Common myeloid progenitor, CD34-positive (primary cell): ENCODE results near the gene C10orf71.

ENCODE experiments used
- CTCF ChIA-PET: fragments of 350-600 bp; sonication (Branson Sonifier 250); formaldehyde crosslinking; loops from one replicate; lab custom pipeline; 2021; ENCODE audit warnings: antibody characterized with exemption; lab: Charles Lee
- POLR2A ChIA-PET: fragments of 350-600 bp; sonication (Branson Sonifier 250); formaldehyde crosslinking; loops from one replicate; lab custom pipeline; 2021; ENCODE audit warnings: antibody characterized with exemption; lab: Charles Lee
- DNase-seq, 3 donors: peaks; one replicate each; pipeline versions ENCODE4 v3.0.0 to v3.0.0-alpha.2; 2013
- H3K27ac ChIP-seq, 2 experiments: 1 replicate in 1 of 2; 2 replicates in 1 of 2; pipeline ENCODE4 v1.7.0; 2013; ENCODE audit warnings: inconsistent platforms in 2 of 2, low read length in 2 of 2, mild to moderate bottlenecking in 2 of 2, low read depth in 1 of 2, moderate library complexity in 1 of 2; ENCODE audit not compliant: severe bottlenecking in 2 of 2, insufficient read depth in 1 of 2, poor library complexity in 1 of 2
- H3K27me3 ChIP-seq, 5 experiments: replicated peaks in 2 of 5; 1 replicate in 3 of 5; 2 replicates in 2 of 5; pipeline versions ENCODE4 v1.6.1 to v1.7.0; 2013; ENCODE audit warnings: low read length in 4 of 5, mild to moderate bottlenecking in 2 of 5, moderate library complexity in 2 of 5, inconsistent platforms in 1 of 5; ENCODE audit not compliant: insufficient read depth in 5 of 5, control insufficient read depth in 4 of 5
- H3K36me3 ChIP-seq, 4 experiments: 1 replicate in 2 of 4; 2 replicates in 2 of 4; pipeline versions ENCODE4 v1.6.1 to v1.7.0; 2013; ENCODE audit warnings: low read length in 3 of 4, control low read depth in 1 of 4, mild to moderate bottlenecking in 1 of 4; ENCODE audit not compliant: control insufficient read depth in 4 of 4, insufficient read depth in 4 of 4
- H3K4me1 ChIP-seq, 4 experiments: 1 replicate in 3 of 4; 2 replicates in 1 of 4; pipeline versions ENCODE4 v1.6.1 to v1.7.1; 2013; ENCODE audit warnings: low read length in 3 of 4, mild to moderate bottlenecking in 3 of 4, control low read depth in 1 of 4, inconsistent platforms in 1 of 4, moderate library complexity in 1 of 4; ENCODE audit not compliant: control insufficient read depth in 4 of 4, insufficient read depth in 4 of 4; ENCODE audit errors: control extremely low read depth in 1 of 4
- H3K4me3 ChIP-seq, 7 experiments: 1 replicate in 4 of 7; 2 replicates in 3 of 7; pipeline versions ENCODE4 v1.5.1 to v1.7.0; 2013; ENCODE audit warnings: mild to moderate bottlenecking in 7 of 7, low read length in 6 of 7, moderate library complexity in 6 of 7, inconsistent platforms in 2 of 7, low read depth in 2 of 7, control low read depth in 1 of 7; ENCODE audit not compliant: insufficient read depth in 4 of 7, control insufficient read depth in 1 of 7; ENCODE audit errors: extremely low read depth in 1 of 7
- H3K9me3 ChIP-seq, 5 experiments: 1 replicate in 4 of 5; 2 replicates in 1 of 5; pipeline versions ENCODE4 v1.6.1 to v1.7.1; 2013; ENCODE audit warnings: low read length in 4 of 5, mild to moderate bottlenecking in 2 of 5, inconsistent platforms in 1 of 5, low read depth in 1 of 5, moderate library complexity in 1 of 5; ENCODE audit not compliant: control insufficient read depth in 4 of 5, insufficient read depth in 2 of 5; ENCODE audit errors: control extremely low read depth in 1 of 5
- WGBS: methylation state at CpG from one replicate; pipeline ENCODE4 v1.1.5; 2013; ENCODE audit not compliant: insufficient coverage; 5-methylcytosine and 5-hydroxymethylcytosine counted together

C10orf71 gene

GRCh38 chr10:49277973-49278372 is 21.0 kb upstream of the C10orf71 start:
- CTCF ChIA-PET, result interaction anchor here (0.7 to 1.5 kb wide), 3 partner anchors 18 to 42 kb away, joined by 3 to 4 read pairs (median 4); no protein-coding TSS in a partner anchor
- Histone ChIP-seq H3K9me3 (no peaks in the 10 kb centered on the region), H3K4me1 (peaks cover 3 to 46% (median 24%) of the 10 kb centered on the region in 4 experiments), H3K27me3 (no peaks in the 10 kb centered on the region), H3K4me3 (no peak overlapping the region), H3K36me3 (no peaks in the 10 kb centered on the region), H3K27ac (no peak overlapping the region)
- DNase-seq, result peak in 2 of 3 donors; percentile 60 to 84
- 69% methylated on average over 4 of the region's 5 CpGs for WGBS
- POLR2A ChIA-PET, result no interaction called here

- Histone ChIP-seq H3K36me3 (no peaks in the 10 kb centered on the region), H3K27me3 (no peaks in the 10 kb centered on the region), H3K27ac (no peak overlapping the region), H3K4me1 (peaks cover 0 to 40% (median 18%) of the 10 kb centered on the region in 4 experiments), H3K9me3 (no peaks in the 10 kb centered on the region), H3K4me3 (no peak overlapping the region)
- CTCF ChIA-PET, result interaction anchor here (0.7 to 1.5 kb wide), 3 partner anchors 18 to 42 kb away, joined by 3 to 4 read pairs (median 4); no protein-coding TSS in a partner anchor
- DNase-seq, result no peak
- POLR2A ChIA-PET, result no interaction called here
- 57% methylated on average over 6 of the region's 7 CpGs for WGBS
Observed at GRCh38 chr10:49278497-49278981, 20.4 kb upstream of the C10orf71 start.

GRCh38 chr10:49279015-49279880 is 19.7 kb upstream of the C10orf71 start:
- POLR2A ChIA-PET, result no interaction called here
- H3K36me3 ChIP-seq, result no peaks in the 10 kb centered on the region
- WGBS, result 98% methylated on average over 6 of the region's 7 CpGs
- H3K4me1 ChIP-seq, result peaks cover 0 to 33% (median 13%) of the 10 kb centered on the region in 4 experiments
- no peak overlapping the region for H3K27ac ChIP-seq
- no peak overlapping the region for H3K4me3 ChIP-seq
- H3K9me3 ChIP-seq, result no peaks in the 10 kb centered on the region
- DNase-seq, result no peak
- no peaks in the 10 kb centered on the region for H3K27me3 ChIP-seq
- CTCF ChIA-PET, result interaction anchor here (0.6 to 1.1 kb wide), 3 partner anchors 8 to 18 kb away, joined by 3 to 4 read pairs (median 3); no protein-coding TSS in a partner anchor

GRCh38 chr10:49280001-49280408 is 19.0 kb upstream of the C10orf71 start:
- H3K9me3 ChIP-seq, result no peaks in the 10 kb centered on the region
- H3K4me1 ChIP-seq, result peaks cover 0 to 28% (median 13%) of the 10 kb centered on the region in 4 experiments
- H3K4me3 ChIP-seq, result no peak overlapping the region
- WGBS, result 38% methylated on average over 3 of the region's 3 CpGs
- no peak overlapping the region for H3K27ac ChIP-seq
- peak; percentile 42 to 85 (median 85) for DNase-seq
- ChIA-PET POLR2A (no interaction called here), CTCF (interaction anchor here (1.1 kb wide), 2 partner anchors 11 to 17 kb away, joined by 3 to 4 read pairs; no protein-coding TSS in a partner anchor)
- no peaks in the 10 kb centered on the region for H3K36me3 ChIP-seq
- H3K27me3 ChIP-seq, result no peaks in the 10 kb centered on the region

GRCh38 chr10:49281461-49281860 is 17.5 kb upstream of the C10orf71 start:
- Histone ChIP-seq H3K4me1 (peaks cover 0 to 30% (median 13%) of the 10 kb centered on the region in 4 experiments), H3K27ac (no peak overlapping the region), H3K9me3 (no peaks in the 10 kb centered on the region), H3K27me3 (no peaks in the 10 kb centered on the region), H3K36me3 (no peaks in the 10 kb centered on the region), H3K4me3 (no peak overlapping the region)
- 89% methylated on average over 13 of the region's 13 CpGs for WGBS
- ChIA-PET CTCF (interaction anchor here (2.0 kb wide), 1 partner anchor 9 kb away, joined by 9 read pairs; no protein-coding TSS in a partner anchor), POLR2A (no interaction called here)
- DNase-seq, result no peak

GRCh38 chr10:49282306-49282705 is 16.7 kb upstream of the C10orf71 start:
- Histone ChIP-seq H3K27ac (no peak overlapping the region), H3K36me3 (no peaks in the 10 kb centered on the region), H3K4me3 (no peak overlapping the region), H3K9me3 (no peaks in the 10 kb centered on the region), H3K27me3 (no peaks in the 10 kb centered on the region), H3K4me1 (peaks cover 0 to 35% (median 13%) of the 10 kb centered on the region in 4 experiments)
- DNase-seq, result no peak
- 29% methylated on average over 2 of the region's 3 CpGs for WGBS
- ChIA-PET POLR2A (no interaction called here), CTCF (interaction anchor here (2.0 kb wide), 1 partner anchor 10 kb away, joined by 9 read pairs; no protein-coding TSS in a partner anchor)
